GM19193 (cell line): ENCODE data around the gene UBE2D3.

Experiments used
- POLR2A ChIP-seq: IDR thresholded peaks from 4 replicates; pipeline ENCODE4 v1.6.1; 2011; ENCODE audit not compliant: insufficient read depth, insufficient read length; ENCODE audit errors: extremely low read depth

Gene UBE2D3

DNA sequence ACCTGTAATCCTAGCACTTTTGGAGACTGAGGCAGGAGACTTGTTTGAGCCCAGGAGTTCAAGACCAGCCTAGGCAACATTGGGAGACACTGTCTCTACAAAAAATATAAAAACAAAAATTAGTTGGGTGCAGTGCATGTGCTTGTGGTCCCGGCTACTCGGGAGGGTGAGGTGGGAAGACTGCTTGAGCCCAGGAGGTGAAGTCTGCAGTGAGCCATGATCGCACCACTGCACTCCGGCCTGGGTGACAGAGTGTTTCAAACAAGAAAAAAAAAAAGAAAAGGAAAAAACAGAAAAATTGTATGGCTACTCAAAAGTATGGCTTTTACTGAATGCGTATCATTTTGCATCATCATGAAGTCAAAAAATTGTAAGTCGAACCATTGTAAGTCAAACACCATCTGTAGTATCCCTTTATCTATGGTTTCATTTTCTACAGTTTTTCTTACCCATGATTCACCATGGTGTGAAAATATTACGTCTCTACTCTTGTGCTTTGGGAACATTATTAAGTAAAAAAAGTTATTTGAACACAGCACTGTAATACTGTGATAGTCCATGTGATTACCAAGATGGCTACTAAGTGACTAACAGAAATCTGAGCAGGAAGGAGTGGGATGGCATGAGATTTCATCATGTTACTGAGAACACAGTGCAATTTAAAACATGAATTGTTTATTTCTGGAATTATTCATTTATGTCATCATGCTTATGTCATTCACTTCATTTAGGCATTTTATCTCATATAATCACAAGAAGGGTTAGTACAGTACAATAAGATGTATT, 40.1 kb downstream of the UBE2D3 start:
- no peak for TF ChIP-seq POLR2A

DNA sequence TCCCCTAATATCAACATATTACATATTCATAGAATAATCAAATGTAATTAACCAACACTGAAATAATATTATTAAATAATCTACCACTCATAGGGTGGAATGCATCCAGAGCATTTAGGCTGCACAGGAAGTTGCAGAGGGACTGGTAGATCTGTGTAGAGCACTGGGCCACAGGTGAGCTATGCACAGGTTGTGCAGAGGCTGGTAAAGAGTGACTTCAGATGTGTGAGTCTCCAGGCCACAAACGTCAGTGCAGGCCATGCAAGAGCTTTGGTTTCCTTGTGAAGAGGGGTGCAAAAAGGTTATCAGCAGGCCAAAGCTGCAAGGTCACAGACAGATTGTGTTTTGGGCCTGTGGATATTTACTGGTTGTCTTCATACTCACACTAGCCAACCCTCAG, 41.1 kb downstream of the UBE2D3 start:
- TF ChIP-seq POLR2A: no peak

DNA sequence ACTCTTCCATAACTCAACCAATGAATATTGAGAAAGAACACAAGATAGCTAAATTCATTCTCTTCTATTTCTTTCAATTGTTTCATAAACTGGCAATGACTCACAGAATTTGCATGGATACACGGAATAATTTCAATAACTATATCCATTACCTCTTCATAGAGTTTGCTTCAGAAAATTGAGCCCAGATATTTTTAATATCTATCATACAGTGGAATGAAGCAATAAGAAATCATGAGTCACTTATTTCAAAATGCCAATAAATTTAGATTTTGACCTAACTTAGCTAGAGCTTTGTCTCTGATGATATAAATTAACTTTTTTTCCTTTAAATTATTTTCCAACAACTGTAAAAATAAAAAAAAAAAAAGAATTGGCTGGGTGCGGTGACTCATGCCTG, 44.3 kb downstream of the UBE2D3 start:
- TF ChIP-seq POLR2A: no peak

DNA sequence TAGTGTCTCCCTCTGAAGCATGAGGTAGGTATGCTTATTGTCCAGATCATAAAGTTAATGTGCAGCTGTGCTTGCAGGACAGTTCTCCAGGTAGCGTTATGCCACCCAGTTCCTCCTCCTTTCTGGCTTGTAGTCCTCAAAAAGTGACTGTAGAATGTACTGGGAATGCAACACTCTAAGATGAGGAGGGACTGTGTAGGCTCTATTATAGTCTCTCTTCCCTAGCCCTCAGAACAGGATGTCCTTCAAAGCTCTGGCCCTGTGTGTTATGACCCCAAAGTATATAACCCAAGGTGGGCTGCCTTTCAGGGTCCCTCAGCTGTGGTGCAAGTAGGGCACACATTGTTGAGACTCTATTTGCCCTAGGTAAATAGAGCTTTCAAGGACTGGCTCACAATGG, 45.8 kb downstream of the UBE2D3 start:
- no peak for TF ChIP-seq POLR2A

DNA sequence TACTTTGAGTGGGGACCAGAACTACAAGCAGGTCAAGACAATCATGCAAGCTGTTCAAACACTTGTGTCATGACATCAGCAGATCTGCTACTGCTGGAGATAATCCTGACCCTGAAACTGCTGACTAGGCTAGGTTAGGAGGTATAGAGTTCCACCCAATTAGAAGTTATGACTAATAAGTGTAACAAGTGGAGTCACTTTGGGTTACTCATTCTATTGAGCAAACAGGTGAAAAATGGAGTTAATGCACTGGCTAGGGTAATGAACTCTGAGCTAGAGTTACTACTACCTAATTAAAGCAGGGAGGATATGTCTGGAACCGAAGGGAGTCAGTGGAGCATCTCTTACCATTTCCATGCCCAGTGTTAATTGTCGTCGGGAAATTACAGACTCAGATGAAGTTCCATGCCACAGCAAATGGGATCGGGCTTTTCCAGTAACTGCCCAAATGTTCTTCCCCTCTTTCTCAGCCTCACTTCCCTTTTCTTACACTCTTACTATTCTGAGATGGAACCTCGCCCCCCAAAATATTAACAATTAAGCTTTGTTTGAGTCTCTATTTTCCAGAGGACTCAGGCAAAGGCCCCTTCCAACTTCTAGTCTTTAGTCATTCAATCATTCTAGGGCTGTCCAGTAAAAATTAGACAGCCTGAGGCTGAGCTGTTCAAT, 46.7 kb downstream of the UBE2D3 start:
- TF ChIP-seq POLR2A: no peak

DNA sequence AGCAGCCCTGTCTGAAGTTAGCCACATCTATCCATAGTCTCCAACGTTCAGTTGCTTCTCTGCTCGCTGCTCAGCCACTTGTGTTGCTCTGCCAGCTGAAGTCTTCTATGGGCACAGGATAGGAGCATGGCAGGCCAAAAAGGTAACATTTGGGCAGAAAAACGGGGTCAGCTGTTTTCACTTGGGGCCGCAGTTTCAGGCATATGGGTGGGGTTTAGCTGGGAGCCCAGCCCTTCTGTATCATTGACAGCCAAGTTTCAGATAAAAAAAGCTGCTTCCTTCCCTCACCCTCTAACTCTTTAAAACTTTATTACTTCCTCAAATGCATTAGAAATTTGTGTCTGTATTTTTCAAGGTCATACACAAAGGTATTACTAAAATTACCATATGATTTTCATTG, 48.1 kb downstream of the UBE2D3 start:
- TF ChIP-seq POLR2A: no peak

DNA sequence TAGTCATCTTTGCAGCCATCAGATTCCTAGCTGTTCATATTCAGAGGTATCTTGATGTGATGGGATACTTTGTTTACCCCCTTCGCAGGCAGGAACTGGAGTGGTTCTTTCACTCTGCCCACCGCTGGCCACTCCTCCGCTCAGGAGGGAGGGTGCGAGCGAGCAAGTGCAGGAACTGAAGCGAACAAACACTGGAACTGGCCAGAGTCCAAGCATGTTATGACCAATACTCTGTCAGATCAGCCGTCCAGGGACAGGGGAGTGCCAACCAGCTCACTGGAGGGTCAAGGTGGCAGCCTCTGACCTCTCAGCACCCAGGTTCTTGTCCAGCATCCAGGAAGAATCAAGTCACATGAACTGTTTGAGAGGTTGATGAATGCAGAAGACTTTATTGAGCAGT, 48.6 kb downstream of the UBE2D3 start:
- TF ChIP-seq POLR2A: no peak

DNA sequence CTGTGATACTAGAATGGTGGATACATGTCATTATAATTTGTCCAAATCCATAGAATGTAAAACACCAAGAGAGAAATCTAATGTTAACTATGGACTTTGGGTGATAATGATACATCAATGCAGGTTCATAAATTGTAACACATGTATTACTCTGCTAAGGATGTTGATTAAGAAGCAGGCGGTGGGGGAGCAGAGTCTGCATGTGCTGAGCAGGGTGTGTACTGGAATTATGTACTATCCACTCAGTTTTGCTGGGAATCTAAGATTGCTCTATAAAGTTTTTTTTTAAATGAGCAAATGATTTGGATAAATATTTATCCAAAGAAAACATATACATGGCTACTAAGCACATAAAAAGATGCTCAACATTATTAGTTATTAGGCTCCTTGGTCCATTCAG, 51.5 kb downstream of the UBE2D3 start:
- no peak for TF ChIP-seq POLR2A

DNA sequence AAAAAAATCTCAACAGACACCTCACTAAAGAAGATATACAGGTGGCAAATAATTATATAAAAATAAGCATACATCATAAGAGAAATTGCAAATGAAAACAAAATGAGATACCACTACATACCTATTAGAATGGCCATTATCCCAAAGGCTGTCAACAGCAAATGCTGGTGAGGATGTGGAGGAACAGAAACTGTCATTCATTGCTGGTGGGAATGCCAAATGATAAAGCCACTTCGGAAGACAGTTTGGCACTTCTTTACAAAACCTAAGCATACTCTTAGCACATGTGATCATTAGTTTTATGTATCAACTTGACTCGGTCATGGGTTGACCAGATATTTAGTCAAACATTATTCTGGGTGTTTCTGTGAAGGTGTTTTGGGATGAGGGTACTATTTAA, 53.1 kb downstream of the UBE2D3 start:
- TF ChIP-seq POLR2A: no peak

DNA sequence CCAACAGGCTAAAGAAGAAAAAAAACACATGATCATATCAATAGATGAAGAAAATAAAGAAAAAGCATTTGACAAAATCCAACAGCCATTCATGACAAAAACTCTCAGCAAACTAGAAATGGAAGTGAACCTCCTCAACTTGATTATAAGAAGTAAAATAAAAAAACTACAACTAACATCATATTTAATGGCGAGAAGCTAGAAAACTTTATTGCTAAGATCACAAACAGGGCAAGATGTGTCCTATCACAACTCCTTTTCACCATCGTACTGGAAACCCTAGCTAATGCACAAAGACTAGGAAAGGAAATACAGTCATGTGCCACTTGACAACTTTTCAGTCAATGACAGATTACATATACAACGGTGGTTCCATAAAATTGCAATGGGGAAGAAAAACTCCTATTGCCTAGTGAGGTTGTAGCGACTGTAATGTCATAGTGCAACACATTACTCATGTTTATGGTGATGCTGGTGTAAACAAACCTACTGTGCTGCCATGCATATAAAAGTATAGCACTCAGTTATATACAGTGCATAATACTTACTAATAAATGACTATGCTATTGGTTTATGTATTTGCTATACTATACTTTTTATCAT, 54.5 kb downstream of the UBE2D3 start:
- TF ChIP-seq POLR2A: no peak

DNA sequence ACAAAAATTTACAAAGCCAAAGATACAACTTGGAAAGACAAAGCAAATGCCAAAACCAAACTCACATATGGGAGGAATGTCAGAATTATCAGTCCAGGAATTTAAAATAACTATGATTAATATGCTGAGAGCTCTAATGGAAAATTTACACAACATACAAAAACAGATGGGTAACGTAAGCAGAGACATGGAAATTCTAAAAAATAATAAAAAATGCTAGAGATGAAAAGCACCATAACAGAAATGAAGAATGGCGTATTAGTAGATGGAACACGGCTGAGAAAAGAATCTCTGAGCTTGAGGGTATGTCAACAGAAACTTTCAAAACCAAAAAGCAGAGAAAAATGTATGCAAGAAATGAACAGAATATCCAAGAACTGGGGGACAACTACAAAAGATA, 62.5 kb downstream of the UBE2D3 start:
- TF ChIP-seq POLR2A: no peak

DNA sequence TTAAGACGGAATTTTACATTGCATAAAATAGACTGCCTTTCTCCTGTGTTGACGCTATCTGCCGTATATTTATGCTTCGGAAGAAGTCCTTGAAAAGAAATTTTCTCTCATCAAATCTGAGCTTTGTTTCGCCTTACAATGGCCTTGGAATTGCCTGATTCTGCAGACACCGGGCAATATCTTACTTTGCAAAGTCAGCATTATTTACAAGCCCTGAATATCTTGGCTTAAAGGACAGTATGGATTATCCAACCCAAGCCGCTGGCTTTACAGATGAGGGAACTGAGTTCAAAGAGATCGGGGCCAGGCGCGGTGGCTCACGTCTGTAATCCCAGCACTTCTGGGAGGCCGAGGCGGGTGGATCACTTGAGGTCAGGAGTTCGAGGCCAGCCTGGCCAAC, 65.4 kb downstream of the UBE2D3 start:
- no peak for TF ChIP-seq POLR2A

DNA sequence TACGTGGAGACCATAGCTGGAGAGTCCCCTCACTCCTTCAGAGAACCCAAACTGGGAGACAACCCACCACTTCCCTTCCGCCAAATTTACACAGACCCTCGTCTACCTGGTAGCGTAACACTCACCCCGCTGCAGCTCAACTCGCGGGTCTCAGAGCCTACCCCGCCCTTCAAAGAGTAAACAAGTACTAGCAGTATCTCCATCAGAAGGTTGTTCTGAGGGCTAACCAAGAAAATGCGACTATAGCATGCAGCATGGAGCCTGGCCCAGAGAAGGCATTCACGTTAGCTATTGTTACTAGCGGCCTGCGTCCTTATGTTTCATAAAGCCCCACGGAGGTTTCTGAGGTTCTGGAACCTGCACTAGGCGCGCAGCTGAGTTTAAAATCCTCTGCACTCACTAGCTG, 66.1 kb downstream of the UBE2D3 start:
- TF ChIP-seq POLR2A: no peak

DNA sequence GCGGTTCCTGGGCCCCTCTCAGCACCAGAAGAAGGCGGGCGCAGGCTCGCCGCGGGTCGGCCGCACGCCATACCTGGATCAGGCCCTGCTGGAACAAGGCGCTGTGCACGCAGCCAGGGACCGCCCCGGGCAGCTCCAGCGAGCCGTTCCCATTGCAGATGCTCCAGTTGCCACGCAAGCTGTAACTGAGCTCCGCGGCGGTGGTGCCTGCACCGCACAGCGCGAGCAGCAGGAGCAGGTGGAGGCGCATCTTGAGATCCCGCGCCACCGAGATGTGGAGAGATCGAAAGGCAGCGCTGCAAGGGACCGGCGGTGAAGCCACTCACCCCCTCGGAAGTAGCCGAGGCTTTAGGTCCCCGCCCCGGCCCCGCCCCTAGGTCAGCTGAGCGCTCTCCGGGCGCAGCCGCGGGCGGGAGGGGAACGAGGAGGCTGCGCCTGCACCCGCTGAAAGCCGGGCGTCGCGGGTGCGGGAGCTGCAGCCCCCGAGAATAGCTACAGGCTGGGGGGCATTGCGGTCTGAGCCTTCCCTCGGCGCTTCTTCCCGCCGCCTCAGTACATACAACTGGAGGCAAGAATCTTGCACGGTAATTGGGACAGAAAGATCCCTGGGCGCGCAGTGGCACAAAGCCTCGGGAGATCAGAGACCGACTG, 66.6 kb downstream of the UBE2D3 start, which contains the start of gene MANBA:
Gene MANBA (minus strand): TSS at position 324 of the 651 bp plus-strand sequence. CDS start 74 bp downstream, at position 250.
- peak; percentile 88 for TF ChIP-seq POLR2A
